NCI-H146 (cell line): ENCODE measurements around the gene ZSWIM4.
"Not testable (repeated sequence)": the region's sequence is repeated elsewhere in the genome, so short reads cannot be mapped to it uniquely, and the experiment has no call there.

Experiments used
- DNase-seq: peaks from one replicate; lab custom pipeline; 2025; lab: John Stamatoyannopoulos, UW

ZSWIM4 gene

GRCh38 chr19:13778398-13778797, 16.8 kb upstream of the ZSWIM4 start:
- DNase-seq, result no peak

- DNase-seq, result no peak
These were observed 16.4 kb upstream of the ZSWIM4 start for GRCh38 chr19:13778847-13779246.

- not testable (repeated sequence) for DNase-seq
These were observed 15.4 kb upstream of the ZSWIM4 start for GRCh38 chr19:13779794-13780193.

GRCh38 chr19:13781547-13781946, 13.7 kb upstream of the ZSWIM4 start:
- peak; percentile 35 for DNase-seq

GRCh38 chr19:13782537-13782936, 12.7 kb upstream of the ZSWIM4 start:
- no peak for DNase-seq

GRCh38 chr19:13783565-13784500, 11.4 kb upstream of the ZSWIM4 start:
- DNase-seq, result no peak

GRCh38 chr19:13784731-13785452, 10.4 kb upstream of the ZSWIM4 start:
- DNase-seq, result peak; percentile 61

GRCh38 chr19:13788991-13789390, 6.3 kb upstream of the ZSWIM4 start:
- no peak for DNase-seq

- no peak for DNase-seq
These were observed 4.9 kb upstream of the ZSWIM4 start for GRCh38 chr19:13790354-13790753.

- not testable (repeated sequence) for DNase-seq
These were observed 1.9 kb upstream of the ZSWIM4 start for GRCh38 chr19:13793317-13793716.

GRCh38 chr19:13794398-13794756, 866 bp upstream of the ZSWIM4 start:
- DNase-seq, result peak; percentile 17

GRCh38 chr19:13795595-13796300, 505 bp downstream of the ZSWIM4 start:
- peak; percentile 44 for DNase-seq

GRCh38 chr19:13796301-13797057, 1.2 kb downstream of the ZSWIM4 start:
- DNase-seq, result peak; percentile 10

GRCh38 chr19:13797058-13797440, 1.8 kb downstream of the ZSWIM4 start:
- no peak for DNase-seq

GRCh38 chr19:13797870-13798269, 2.6 kb downstream of the ZSWIM4 start:
- no peak for DNase-seq

GRCh38 chr19:13799669-13800068, 4.4 kb downstream of the ZSWIM4 start:
- DNase-seq, result no peak

GRCh38 chr19:13803038-13803437, 7.8 kb downstream of the ZSWIM4 start:
- no peak for DNase-seq

GRCh38 chr19:13804830-13805683, 9.8 kb downstream of the ZSWIM4 start:
- DNase-seq, result peak; percentile 12

- no peak for DNase-seq
These were observed 11.5 kb downstream of the ZSWIM4 start for GRCh38 chr19:13806728-13807127.

- no peak for DNase-seq
These were observed 12.3 kb downstream of the ZSWIM4 start for GRCh38 chr19:13807421-13808021.
